Stimulated activated CD4-positive, alpha-beta T cell treated with anti-CD3 and anti-CD28 coated beads, Interleukin-2, amount 100 ng/mL, for 24 hours (primary cell): ENCODE measurements around the gene NUP160.
"Not testable (repeated sequence)": the region's sequence is repeated elsewhere in the genome, so short reads cannot be mapped to it uniquely, and the experiment has no call there.

Source experiments
- DNase-seq, 2 donors: peaks; one replicate each; pipeline ENCODE4 v3.0.0-alpha.2; 2020

Gene NUP160

DNA sequence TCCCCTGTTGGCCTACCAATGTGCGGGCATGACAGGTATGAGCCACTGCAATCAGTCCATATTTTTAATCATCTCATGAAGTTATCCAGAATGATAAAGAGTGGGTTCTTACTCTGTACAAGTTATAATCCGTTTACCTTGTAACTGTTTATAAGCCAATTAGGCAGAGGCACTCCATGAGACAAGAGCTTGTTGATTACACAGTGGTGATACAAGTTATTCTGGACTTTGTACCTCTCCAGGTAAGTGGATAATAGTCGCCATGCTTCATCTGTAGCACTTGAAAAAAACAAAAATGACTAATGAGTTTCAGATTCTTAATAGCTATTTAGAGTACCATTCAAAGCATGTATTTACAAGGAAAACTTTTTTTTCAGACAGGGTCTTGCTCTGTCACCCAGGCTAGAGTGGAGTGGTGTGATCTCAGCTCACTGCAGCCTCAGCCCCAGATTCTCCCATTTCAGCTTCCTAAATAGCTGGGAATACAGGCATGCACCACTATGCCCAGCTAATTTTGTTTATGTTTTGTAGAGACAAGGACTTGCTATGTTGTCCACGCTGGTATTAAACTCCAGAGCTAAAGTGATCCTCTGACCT is 63.3 kb downstream of the NUP160 start:
- DNase-seq, result no peak

GRCh38 chr11:47783087-47783610 is 65.0 kb downstream of the NUP160 start:
- DNase-seq, result no peak

- DNase-seq, result no peak
Measured at GRCh38 chr11:47778878-47779483, 69.2 kb downstream of the NUP160 start.

GRCh38 chr11:47775240-47775869 is 72.8 kb downstream of the NUP160 start:
- DNase-seq, result no peak

DNA sequence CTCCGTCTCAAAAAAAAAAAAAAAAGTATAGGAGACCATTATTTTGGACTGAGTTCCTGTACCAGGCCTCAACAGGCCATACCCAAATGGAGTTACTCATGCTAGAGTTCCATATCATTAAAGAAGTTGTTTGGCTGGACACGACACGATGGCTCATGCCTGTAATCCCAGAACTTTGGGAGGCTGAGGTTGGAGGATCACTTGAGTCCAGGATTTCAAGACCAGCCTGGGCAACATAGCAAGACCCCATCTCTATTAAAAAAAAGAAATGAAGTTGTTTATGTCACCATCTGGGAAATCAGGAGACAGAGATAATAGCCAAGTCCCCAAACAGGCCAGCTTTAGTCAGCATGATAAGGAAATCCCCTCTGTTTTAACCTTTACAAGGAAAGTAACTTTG is 74.3 kb downstream of the NUP160 start:
- DNase-seq, result no peak

DNA sequence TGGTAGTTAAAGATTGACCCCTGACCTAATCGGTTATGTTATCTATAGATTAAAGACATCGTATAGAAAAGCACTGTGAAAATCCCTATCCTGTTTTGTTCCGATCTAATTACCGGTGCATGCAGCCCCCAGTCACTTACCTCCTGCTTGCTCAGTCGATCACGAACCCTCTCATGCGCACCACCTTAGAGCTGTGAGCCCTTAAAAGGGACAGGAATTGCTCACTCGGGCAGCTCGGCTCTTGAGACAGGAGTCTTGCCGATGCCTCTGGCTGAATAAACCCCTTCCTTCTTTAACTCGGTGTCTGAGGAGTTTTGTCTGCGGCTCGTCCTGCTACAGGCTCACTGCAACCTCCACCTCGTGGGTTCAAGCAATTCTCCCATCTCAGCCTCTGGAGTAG is 78.6 kb downstream of the NUP160 start:
- not testable (repeated sequence) for DNase-seq

DNA sequence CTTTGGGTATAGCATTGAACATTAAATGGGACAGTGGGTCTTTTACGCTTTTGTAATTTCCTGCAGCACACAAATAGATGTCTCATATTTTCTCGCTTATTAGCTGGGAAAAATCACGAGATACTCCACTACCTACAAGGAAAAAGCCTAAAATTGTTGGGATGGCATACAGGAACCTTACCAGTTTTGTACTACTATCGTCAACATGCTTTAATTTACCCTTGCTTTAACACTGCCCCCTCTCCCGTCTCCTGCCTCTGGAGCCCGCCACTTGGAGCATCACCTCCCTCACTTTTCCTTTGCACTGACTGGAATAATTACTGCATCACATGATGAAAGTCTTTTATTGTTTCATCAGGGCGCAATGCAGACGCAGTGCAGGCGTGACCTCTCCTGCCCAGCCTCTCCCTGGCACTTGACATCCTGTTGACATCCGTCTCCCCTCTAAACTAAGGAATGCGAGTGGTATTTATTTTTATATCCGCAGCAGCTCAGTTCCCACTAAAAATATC is 80.0 kb downstream of the NUP160 start:
- DNase-seq, result peak; percentile 34 to 44

GRCh38 chr11:47766509-47767227 is 81.5 kb downstream of the NUP160 start:
- DNase-seq, result peak; percentile 81 to 82

DNA sequence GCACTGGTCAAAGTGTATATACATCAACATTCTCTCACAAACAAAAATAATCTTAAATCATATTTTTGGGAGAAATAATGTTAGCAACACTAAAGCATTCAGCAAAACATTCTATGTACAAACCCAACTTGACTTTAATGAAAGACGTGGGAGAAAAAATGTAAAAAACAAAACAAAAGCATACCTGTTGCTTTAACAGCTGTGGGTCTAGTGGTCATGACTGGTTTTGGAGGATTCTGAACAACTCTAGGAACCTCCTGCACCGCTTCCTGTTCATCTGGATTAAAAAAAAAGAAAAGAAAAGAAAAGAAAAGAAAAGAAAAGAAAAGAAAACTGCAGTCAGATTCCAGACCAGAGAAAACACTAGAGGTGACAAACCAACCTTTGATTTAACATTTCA is 83.1 kb downstream of the NUP160 start:
- DNase-seq, result no peak

GRCh38 chr11:47759291-47759690 is 88.9 kb downstream of the NUP160 start:
- not testable (repeated sequence) for DNase-seq

DNA sequence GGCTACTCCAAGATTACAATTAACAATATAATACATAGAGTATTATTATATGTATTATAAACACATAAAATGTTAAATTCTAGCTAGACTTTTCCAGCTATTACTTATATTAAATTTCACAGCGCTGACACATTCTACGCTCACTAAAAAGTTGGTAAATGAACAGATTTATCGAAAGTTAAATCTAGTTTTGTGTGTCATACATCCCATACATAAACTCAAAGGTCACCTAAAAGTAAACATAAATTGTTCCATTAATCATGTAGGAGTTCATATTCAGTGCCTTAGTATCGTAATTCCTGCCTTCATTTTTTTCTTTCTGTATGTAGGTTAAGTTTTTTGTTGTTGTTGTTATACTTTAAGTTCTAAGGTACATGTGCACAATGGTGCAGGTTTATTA is 91.9 kb downstream of the NUP160 start:
- no peak for DNase-seq

GRCh38 chr11:47750725-47751124 is 97.4 kb downstream of the NUP160 start:
- DNase-seq, result no peak

DNA sequence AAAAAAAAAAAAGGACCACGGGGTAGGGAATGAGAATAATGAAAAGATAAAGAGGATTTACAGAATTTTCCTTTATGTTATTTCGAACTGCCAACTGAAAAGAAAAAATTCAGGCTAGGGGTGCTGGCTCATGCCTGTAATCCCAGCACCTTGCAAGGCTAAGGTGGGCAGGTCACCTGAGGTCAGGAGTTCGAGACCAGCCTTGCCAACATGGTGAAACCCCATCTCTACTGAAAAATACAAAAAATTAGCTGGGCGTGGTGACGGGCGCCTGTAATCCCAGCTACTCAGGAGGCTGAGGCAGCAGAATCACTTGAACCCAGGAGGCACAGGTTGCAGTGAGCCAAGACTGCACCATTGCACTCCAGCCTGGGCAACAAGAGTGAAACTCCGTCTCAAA is 105.7 kb downstream of the NUP160 start:
- not testable (repeated sequence) for DNase-seq

GRCh38 chr11:47737817-47738216 is 110.3 kb downstream of the NUP160 start:
- DNase-seq, result not testable (repeated sequence)

DNA sequence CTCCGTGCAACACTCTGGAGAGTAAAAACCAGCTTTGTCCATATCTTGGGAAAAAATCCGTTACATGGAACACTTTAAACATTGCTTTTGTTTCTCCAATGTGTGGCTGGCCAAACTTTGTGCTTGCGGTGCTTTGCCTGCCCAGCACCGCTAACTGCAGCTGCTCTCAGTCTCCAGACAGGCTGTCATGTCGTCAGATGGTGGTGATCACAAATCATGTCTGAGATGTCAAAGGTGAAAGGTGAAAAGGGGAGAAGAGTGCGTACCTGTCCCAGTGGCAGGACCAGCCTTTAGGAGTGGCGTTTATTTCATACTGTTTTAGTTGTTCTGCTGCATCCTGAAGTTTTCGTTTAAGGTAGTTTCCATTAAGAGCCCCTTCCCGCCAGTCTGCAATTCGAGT is 115.9 kb downstream of the NUP160 start:
- DNase-seq, result no peak

DNA sequence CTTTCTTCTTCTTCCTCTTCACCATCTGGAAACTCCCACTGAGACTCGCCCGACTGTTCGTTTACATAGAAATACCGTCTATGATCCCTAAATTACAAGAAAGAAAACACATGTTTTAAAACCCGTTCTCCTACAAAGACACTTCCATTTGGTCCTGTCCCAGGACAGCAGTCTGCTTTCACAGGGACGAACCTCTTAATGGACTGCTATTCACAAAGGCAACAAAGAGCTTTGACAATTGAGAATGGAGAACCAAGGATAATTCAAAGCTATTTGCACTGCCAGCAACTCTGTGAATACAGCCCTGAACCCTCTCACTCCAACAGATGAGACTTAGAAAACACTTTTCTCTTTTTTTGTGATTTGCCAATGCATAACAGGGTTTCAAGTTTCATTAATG is 116.7 kb downstream of the NUP160 start:
- no peak for DNase-seq
